Putamen (tissue), 1 donor: ENCODE results near the gene DDX3X.
"Not testable (repeated sequence)": the region's sequence is repeated elsewhere in the genome, so short reads cannot be mapped to it uniquely, and the experiment has no call there.

Source experiments
- DNase-seq: peaks from one replicate; pipeline ENCODE4 v3.0.0-alpha.2; 2016; ENCODE audit warnings: low spot score

DDX3X gene

GRCh38 chrX:41373989-41374606, 40.1 kb downstream of the DDX3X start:
- no peak for DNase-seq

- no peak for DNase-seq
Observed at GRCh38 chrX:41377624-41378023, 43.7 kb downstream of the DDX3X start.

- no peak for DNase-seq
Observed at GRCh38 chrX:41381685-41382084, 47.7 kb downstream of the DDX3X start.

- DNase-seq: no peak
Observed at GRCh38 chrX:41382714-41383645, 49.0 kb downstream of the DDX3X start.

GRCh38 chrX:41384051-41384705, 50.2 kb downstream of the DDX3X start:
- DNase-seq: no peak

- DNase-seq: peak; percentile 29
Observed at GRCh38 chrX:41386222-41386990, 52.4 kb downstream of the DDX3X start.

GRCh38 chrX:41388543-41388942, 54.6 kb downstream of the DDX3X start:
- no peak for DNase-seq

GRCh38 chrX:41389311-41389888, 55.4 kb downstream of the DDX3X start:
- DNase-seq: no peak

- not testable (repeated sequence) for DNase-seq
Observed at GRCh38 chrX:41390576-41390975, 56.6 kb downstream of the DDX3X start.

GRCh38 chrX:41391606-41392005, 57.6 kb downstream of the DDX3X start:
- no peak for DNase-seq

- no peak for DNase-seq
Observed at GRCh38 chrX:41394293-41394692, 60.3 kb downstream of the DDX3X start.

GRCh38 chrX:41397219-41397618, 63.3 kb downstream of the DDX3X start:
- no peak for DNase-seq

- DNase-seq: no peak
Observed at GRCh38 chrX:41397768-41398167, 63.8 kb downstream of the DDX3X start.

- DNase-seq: not testable (repeated sequence)
Observed at GRCh38 chrX:41402556-41402955, 68.6 kb downstream of the DDX3X start.

- no peak for DNase-seq
Observed at GRCh38 chrX:41405551-41405950, 71.6 kb downstream of the DDX3X start.

GRCh38 chrX:41406201-41406600, 72.2 kb downstream of the DDX3X start:
- DNase-seq: no peak

GRCh38 chrX:41407816-41408215, 73.9 kb downstream of the DDX3X start:
- no peak for DNase-seq

- DNase-seq: no peak
Observed at GRCh38 chrX:41408576-41408975, 74.6 kb downstream of the DDX3X start.

- DNase-seq: peak; percentile 15
Observed at GRCh38 chrX:41409006-41409405, 75.0 kb downstream of the DDX3X start.

- DNase-seq: not testable (repeated sequence)
Observed at GRCh38 chrX:41411222-41411621, 77.3 kb downstream of the DDX3X start.

GRCh38 chrX:41412261-41413081, 78.5 kb downstream of the DDX3X start:
- no peak for DNase-seq
